ENCODE results near the gene BRPF1.

- no peak for TF ChIP-seq CTCF (IDR thresholded peaks at IDR 0.05)
- TF ChIP-seq POLR2A (IDR thresholded peaks at IDR 0.05): no peak
Measured at GRCh38 chr3:9716801-9717555, 14.6 kb upstream of the BRPF1 start.

All from uterus (tissue), 2 donors.